ENCODE results near the gene LSM4.
A peak's percentile ranks its signal among the peaks of the same experiment; 100 is the strongest.

The LSM4 gene

GRCh38 chr19:18310118-18310909 is 12.6 kb downstream of the LSM4 start:
- no peak for DNase-seq

- DNase-seq = no peak
Measured at GRCh38 chr19:18309525-18310064, 13.3 kb downstream of the LSM4 start.

- DNase-seq = no peak
Measured at GRCh38 chr19:18308948-18309325, 13.9 kb downstream of the LSM4 start.

GRCh38 chr19:18308051-18308947 is 14.6 kb downstream of the LSM4 start:
- DNase-seq = no peak

GRCh38 chr19:18307271-18307681 is 15.6 kb downstream of the LSM4 start:
- peak; percentile 54 for DNase-seq

DNA sequence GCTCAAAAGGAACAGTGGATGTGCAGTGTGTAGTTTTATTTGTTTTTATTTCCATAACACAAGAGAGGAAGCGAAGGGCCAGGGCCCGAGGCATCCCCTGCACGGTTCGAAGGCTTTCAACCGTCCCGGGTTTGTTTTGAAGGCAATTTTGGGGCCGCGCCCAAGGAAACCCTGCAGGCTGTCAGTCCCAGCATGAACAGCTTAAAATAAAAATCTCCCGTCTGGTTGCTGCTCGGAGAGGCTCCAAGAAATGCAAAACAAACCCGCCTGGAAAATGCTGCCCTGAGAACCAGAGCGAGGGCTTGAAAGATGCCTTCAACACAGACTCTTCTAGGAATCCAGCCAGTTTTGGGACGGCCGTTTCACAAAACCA is 16.0 kb downstream of the LSM4 start:
- no peak for DNase-seq

- DNase-seq = no peak
Measured at GRCh38 chr19:18306209-18306887, 16.5 kb downstream of the LSM4 start.

DNA sequence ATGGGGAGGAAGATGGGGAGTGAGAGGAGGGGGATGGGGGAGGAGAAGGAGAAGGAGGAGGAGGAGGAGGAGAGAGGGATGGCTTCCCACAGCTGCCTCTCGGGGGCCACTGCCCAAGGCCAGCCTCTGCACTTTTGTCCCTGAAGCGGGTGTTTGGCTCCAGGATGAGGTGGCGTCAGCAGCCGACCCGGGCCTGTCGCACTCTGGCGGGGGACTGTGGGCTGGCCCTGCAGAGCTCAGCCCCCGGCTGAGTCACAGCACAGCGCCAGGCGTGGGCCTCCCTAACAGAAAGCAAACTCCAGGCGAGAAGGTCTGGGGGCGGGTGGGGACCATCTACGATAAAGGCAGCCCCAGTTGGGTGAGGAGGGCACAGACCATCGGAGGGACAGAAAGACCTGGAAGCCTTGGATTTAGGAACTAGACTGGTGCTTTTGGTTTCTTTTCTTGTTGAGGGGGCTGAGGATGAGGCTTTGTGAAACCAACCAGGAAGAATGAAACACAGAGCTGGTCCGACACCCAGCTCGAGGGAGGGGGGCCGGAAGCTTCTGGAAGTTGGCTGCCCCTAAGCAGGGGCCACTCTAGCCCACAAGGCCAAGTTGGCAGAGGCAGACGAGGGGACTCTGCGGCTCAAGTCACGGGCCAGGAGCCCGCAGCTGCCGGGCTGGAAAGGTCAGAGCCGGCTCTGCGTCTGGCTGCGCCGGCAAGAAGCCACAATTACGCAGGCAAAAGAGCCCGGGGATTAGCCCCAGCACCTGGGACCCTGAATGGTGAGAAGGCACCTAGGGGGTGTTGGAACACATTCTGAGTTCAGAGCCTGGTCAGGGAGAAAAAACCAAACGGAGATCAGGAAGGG is 18.2 kb downstream of the LSM4 start:
- DNase-seq = peak; percentile 89

GRCh38 chr19:18304208-18304457 is 18.7 kb downstream of the LSM4 start:
- peak; percentile 39 for DNase-seq

DNA sequence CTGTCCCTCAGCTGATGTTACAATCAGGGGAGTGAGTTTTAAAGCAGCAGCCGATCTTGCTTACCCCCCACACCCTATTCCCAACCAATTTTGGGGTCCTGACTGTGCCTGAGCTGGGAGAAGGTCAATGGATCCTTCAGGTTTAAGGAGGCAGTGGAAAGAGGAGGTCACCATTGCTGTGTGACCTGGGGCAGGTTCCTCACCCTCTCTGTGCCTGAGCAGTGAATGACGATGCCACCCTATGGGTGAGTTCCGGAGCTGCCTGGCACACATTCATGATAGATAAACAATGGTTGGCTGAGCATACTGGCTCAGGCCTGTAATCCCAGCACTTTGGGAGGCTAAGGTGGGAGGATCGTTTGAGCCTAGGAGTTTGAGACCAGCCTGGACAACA is 21.2 kb downstream of the LSM4 start:
- DNase-seq = no peak

GRCh38 chr19:18300930-18301717 is 21.8 kb downstream of the LSM4 start:
- peak; percentile 52 for DNase-seq

DNA sequence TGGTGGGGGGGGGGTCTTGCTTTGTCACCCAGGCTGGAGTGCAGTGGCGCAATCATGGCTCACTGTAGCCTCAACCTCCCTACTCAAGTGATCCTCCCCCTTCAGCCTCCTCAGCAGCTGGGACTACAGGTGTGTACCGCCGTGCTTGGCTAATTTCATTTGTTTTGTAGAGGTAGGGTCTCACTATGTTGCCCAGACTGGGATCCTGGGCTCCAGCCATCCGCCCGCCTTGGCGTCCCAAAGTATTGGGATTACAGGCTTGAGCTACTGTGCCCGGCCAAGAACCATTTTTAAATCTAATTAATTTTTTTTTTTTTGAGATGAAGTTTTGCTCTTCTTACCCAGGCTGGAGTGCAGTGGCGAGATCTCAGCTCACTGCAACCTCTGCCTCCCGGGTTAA is 23.2 kb downstream of the LSM4 start:
- DNase-seq = no peak

DNA sequence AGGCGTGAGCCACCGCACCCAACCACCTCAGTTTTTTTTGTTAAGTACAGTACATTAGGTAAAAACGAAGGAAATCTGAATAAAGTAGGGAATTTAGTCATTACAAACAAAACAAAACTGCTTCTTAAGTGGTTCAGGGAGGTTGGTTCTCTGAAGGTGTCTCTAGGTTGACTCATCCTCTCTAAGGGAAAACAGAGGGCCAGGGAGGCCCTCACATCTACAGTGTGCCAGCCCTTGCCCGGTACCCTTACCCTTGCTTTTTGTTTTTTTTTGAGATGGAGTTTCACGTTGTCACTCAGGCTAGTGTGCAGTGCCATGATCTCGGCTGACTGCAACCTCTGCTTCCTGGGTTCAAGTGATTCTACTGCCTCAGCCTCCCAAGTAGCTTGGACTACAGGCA is 24.3 kb downstream of the LSM4 start:
- no peak for DNase-seq

- no peak for DNase-seq
Measured at GRCh38 chr19:18297308-18297707, 25.6 kb downstream of the LSM4 start.

DNA sequence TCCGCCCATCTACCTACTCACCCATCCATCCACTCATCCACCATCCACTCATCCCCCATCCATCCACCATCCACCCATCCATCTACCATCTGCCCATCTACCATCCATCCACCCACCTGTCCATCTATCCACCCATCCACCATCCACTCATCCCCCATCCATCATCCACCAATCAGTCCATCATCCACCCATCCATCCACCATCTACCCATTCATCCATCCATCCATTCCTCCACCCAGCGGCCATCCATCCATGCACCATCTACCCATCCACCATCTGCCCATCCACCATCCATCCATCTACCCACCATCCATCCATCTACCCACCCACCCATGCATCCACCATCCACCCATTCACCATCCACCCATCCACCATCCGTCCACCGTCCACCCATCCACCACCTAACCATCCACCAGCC is 27.8 kb downstream of the LSM4 start:
- no peak for DNase-seq

DNA sequence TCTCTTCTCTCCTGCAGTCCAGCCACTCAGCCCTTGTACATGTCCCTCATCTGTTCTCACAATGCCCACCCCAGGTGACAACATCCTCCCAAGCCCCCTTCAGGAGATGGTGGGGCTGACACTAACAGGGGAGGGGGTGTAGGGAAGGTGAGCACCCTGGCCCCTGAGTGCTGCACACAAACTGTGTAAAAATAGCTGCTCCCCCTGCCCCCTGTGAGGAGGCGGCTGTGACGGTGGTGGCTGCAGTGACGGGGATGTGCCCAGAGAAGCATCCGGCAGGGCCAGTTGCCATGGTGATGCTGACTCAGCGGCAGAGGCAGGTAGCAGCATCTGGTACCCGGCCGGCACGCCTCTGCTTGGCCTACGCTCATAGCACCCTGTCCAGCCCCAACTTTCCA is 28.4 kb downstream of the LSM4 start:
- peak; percentile 96 for DNase-seq

DNA sequence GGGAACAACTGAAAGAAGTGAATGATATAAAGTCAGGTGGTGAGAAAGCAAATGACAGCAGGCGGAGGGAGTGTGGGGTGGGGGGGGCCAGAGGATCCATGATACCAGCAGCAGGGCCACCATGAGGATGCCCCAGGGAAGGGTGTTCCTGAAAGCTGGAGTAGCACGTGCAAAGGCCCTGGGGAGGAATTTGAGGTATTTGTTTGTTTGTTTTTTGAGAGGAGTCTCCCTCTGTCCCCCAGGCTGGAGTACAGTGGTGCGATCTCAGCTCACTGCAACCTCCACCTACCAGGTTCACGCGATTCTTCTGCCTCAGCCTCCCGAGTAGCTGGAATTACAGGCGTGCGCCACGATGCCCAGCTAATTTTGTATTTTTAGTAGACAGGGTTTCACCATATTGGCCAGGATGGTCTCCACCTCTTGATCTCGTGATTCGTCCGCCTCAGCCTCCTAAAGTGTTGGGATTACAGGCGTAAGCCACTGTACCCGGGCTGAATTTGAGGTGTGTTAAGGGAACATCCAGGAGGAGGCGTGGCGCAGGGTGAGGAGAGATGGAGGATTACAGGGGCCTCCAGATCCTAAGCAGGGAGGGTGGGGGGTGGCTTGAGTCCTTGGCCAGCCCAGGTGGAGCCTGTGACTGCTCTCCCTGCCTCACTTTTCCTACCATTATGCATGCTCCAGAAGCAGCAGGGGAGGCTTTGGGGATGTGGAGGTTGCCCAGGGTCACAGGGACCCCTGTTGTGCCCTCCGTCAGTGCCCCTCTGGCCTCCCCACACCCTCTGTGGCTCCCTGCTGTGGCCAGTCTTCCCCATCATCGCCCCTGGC is 29.0 kb downstream of the LSM4 start:
- no peak for DNase-seq

- peak; percentile 71 for DNase-seq
Measured at GRCh38 chr19:18292810-18293641, 29.9 kb downstream of the LSM4 start.

GRCh38 chr19:18292462-18292809 is 30.4 kb downstream of the LSM4 start:
- DNase-seq = no peak
